Measurements from ENCODE around the gene NHSL2.

GRCh38 chrX:72052415-72053090 is 141.9 kb downstream of the NHSL2 start:
- TF ChIP-seq CTCF (IDR thresholded peaks at IDR 0.05) (no peak), POLR2A (IDR thresholded peaks at IDR 0.05) (no peak)

All from body of pancreas (tissue), 4 donors.